HEK293 (cell line): Measurements from ENCODE around the gene PHF12.
"Not testable (repeated sequence)": the region's sequence is repeated elsewhere in the genome, so short reads cannot be mapped to it uniquely, and the experiment has no call there.

Experiments used
- CTCF ChIA-PET: fragments of 350-600 bp; formaldehyde crosslinking; extraction: SDS; loops from one replicate; lab custom pipeline; 2021; ENCODE audit warnings: antibody characterized with exemption; lab: Yijun Ruan, JAX
- POLR2A ChIA-PET: fragments of 300-600 bp; formaldehyde crosslinking; extraction: SDS; loops from one replicate; lab custom pipeline; 2020; ENCODE audit warnings: antibody characterized with exemption, inconsistent platforms; lab: Yijun Ruan, JAX
- H3K27ac ChIP-seq: fragments of 200-500 bp; sonication (Bioruptor generic); 2 replicates; pipeline ENCODE4 v1.5.1; 2014; ENCODE audit warnings: low read depth, low read length, control low read depth, inconsistent platforms; ENCODE audit errors: extremely low read depth
- H3K36me3 ChIP-seq, 2 experiments: fragments of 200-500 bp in 1 of 2; sonication (Bioruptor generic) in 1 of 2; 1 replicate in 1 of 2; 2 replicates in 1 of 2; pipeline ENCODE4 v1.5.1; 2014 to 2017; ENCODE audit warnings: inconsistent platforms in 2 of 2, low read length in 2 of 2; ENCODE audit not compliant: control insufficient read depth in 2 of 2, insufficient read depth in 1 of 2
- H3K4me1 ChIP-seq: fragments of 200-500 bp; sonication (Bioruptor generic); 2 replicates; pipeline ENCODE4 v1.5.1; 2014; ENCODE audit warnings: mild to moderate bottlenecking, low read length, inconsistent platforms; ENCODE audit not compliant: control insufficient read depth, insufficient read depth
- H3K4me3 ChIP-seq: 2 replicates; pipeline ENCODE4 v1.5.1; 2011; ENCODE audit warnings: low read depth, mild to moderate bottlenecking, control low read depth, low read length, moderate library complexity
- H3K9me3 ChIP-seq: fragments of 200-500 bp; sonication (Bioruptor generic); 2 replicates; pipeline ENCODE4 v1.5.1; 2014; ENCODE audit warnings: low read depth, low read length, inconsistent platforms; ENCODE audit not compliant: control insufficient read depth, insufficient read depth
- KLF8 ChIP-seq: fragments of 450-650 bp; formaldehyde crosslinking; IDR thresholded peaks from 2 replicates; pipeline ENCODE4 v1.5.1; 2016; ENCODE audit warnings: missing biosample characterization, missing genetic modification characterization
- PATZ1 ChIP-seq: fragments of 450-650 bp; formaldehyde crosslinking; IDR thresholded peaks from 2 replicates; pipeline ENCODE4 v1.5.1; 2016; ENCODE audit warnings: missing biosample characterization, missing genetic modification characterization
- PRDM1 ChIP-seq: fragments of 450-650 bp; formaldehyde crosslinking; IDR thresholded peaks from 2 replicates; pipeline ENCODE4; 2016; ENCODE audit warnings: missing biosample characterization, missing genetic modification characterization
- SALL2 ChIP-seq: fragments of 450-650 bp; formaldehyde crosslinking; IDR thresholded peaks from 2 replicates; pipeline ENCODE4 v1.5.0; 2017; ENCODE audit warnings: missing biosample characterization, mild to moderate bottlenecking, missing genetic modification characterization, borderline replicate concordance
- ZBTB20 ChIP-seq: fragments of 450-650 bp; formaldehyde crosslinking; IDR thresholded peaks from 2 replicates; pipeline ENCODE4 v1.5.1; 2016; ENCODE audit warnings: missing biosample characterization, missing genetic modification characterization
- ZNF248 ChIP-seq: fragments of 450-650 bp; formaldehyde crosslinking; IDR thresholded peaks from 2 replicates; pipeline ENCODE4 v1.5.1; 2017; ENCODE audit warnings: missing biosample characterization, missing genetic modification characterization
- ZNF366 ChIP-seq: fragments of 450-650 bp; formaldehyde crosslinking; conservative IDR thresholded peaks from 2 replicates; pipeline ENCODE4 v1.5.1; 2016; ENCODE audit warnings: missing biosample characterization, missing genetic modification characterization
- ZNF391 ChIP-seq: fragments of 450-650 bp; formaldehyde crosslinking; IDR thresholded peaks from 2 replicates; pipeline ENCODE4 v1.5.1; 2016; ENCODE audit warnings: low read depth, missing biosample characterization, missing genetic modification characterization, borderline replicate concordance
- ZNF394 ChIP-seq: fragments of 450-650 bp; formaldehyde crosslinking; IDR thresholded peaks from 2 replicates; pipeline ENCODE4 v1.5.1; 2016; ENCODE audit warnings: missing biosample characterization, missing genetic modification characterization, mild to moderate bottlenecking, moderate library complexity, borderline replicate concordance
- ZNF404 ChIP-seq: fragments of 450-650 bp; formaldehyde crosslinking; IDR thresholded peaks from 2 replicates; pipeline ENCODE4 v1.5.1; 2017; ENCODE audit warnings: missing biosample characterization, missing genetic modification characterization
- ZNF423 ChIP-seq: fragments of 450-650 bp; formaldehyde crosslinking; IDR thresholded peaks from 2 replicates; pipeline ENCODE4 v1.5.1; 2016; ENCODE audit warnings: missing biosample characterization, missing genetic modification characterization
- ZNF426 ChIP-seq: fragments of 450-650 bp; formaldehyde crosslinking; IDR thresholded peaks from 2 replicates; pipeline ENCODE4 v1.5.1; 2017; ENCODE audit warnings: missing biosample characterization, missing genetic modification characterization, mild to moderate bottlenecking, inconsistent platforms, moderate library complexity
- ZNF558 ChIP-seq: fragments of 450-650 bp; formaldehyde crosslinking; IDR thresholded peaks from 2 replicates; pipeline ENCODE4 v1.5.1; 2016; ENCODE audit warnings: missing biosample characterization, missing genetic modification characterization
- ZNF600 ChIP-seq: fragments of 450-650 bp; formaldehyde crosslinking; IDR thresholded peaks from 2 replicates; pipeline ENCODE4 v1.5.1; 2016; ENCODE audit warnings: missing biosample characterization, missing genetic modification characterization
- ZNF645 ChIP-seq: fragments of 450-650 bp; formaldehyde crosslinking; IDR thresholded peaks from 2 replicates; pipeline ENCODE4; 2016; ENCODE audit warnings: missing biosample characterization, missing genetic modification characterization
- ZNF701 ChIP-seq: fragments of 450-650 bp; formaldehyde crosslinking; IDR thresholded peaks from 2 replicates; pipeline ENCODE4 v1.5.1; 2016; ENCODE audit warnings: missing biosample characterization, missing genetic modification characterization
- ZSCAN30 ChIP-seq: fragments of 450-650 bp; IDR thresholded peaks from 2 replicates; pipeline ENCODE4 v1.5.1; 2018; ENCODE audit warnings: missing biosample characterization, mild to moderate bottlenecking, missing genetic modification characterization, moderate library complexity
- TF ChIP-seq, protein P1 (sequence below): fragments of 450-650 bp; formaldehyde crosslinking; IDR thresholded peaks from 2 replicates; pipeline ENCODE4 v1.5.1; 2017; ENCODE audit warnings: missing biosample characterization, mild to moderate bottlenecking, missing genetic modification characterization, moderate library complexity
- TF ChIP-seq, protein P2 (sequence below): fragments of 450-650 bp; formaldehyde crosslinking; IDR thresholded peaks from 2 replicates; pipeline ENCODE4 v1.5.1; 2016; ENCODE audit warnings: missing biosample characterization, missing genetic modification characterization

The PHF12 gene

GRCh38 chr17:28906276-28906675 is 45.0 kb downstream of the PHF12 start:
- TF ChIP-seq ZSCAN30 (tag by site-specific recombination) (no peak), ZNF426 (no peak)
- TF ChIP-seq, protein P1, sequence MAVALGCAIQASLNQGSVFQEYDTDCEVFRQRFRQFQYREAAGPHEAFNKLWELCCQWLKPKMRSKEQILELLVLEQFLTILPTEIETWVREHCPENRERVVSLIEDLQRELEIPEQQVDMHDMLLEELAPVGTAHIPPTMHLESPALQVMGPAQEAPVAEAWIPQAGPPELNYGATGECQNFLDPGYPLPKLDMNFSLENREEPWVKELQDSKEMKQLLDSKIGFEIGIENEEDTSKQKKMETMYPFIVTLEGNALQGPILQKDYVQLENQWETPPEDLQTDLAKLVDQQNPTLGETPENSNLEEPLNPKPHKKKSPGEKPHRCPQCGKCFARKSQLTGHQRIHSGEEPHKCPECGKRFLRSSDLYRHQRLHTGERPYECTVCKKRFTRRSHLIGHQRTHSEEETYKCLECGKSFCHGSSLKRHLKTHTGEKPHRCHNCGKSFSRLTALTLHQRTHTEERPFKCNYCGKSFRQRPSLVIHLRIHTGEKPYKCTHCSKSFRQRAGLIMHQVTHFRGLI (tag by site-specific recombination) = peak; percentile 73
- no peak overlapping the region for H3K4me3 ChIP-seq
- peaks cover 29 to 63% of the 10 kb centered on the region in 2 experiments for H3K36me3 ChIP-seq
- H3K4me1 ChIP-seq = no peaks in the 10 kb centered on the region
- H3K27ac ChIP-seq = no peak overlapping the region
- H3K9me3 ChIP-seq = no peaks in the 10 kb centered on the region
- CTCF ChIA-PET = interaction anchor here (0.6 to 18.6 kb wide), 7 partner anchors 10 to 731 kb away, joined by 3 to 142 read pairs (median 4); partner anchors contain the start of gene TLCD1
- POLR2A ChIA-PET = interaction anchor here (1.6 kb wide), 1 partner anchor 45 kb away, joined by 5 read pairs; the partner anchor contains the start of gene PHF12

DNA sequence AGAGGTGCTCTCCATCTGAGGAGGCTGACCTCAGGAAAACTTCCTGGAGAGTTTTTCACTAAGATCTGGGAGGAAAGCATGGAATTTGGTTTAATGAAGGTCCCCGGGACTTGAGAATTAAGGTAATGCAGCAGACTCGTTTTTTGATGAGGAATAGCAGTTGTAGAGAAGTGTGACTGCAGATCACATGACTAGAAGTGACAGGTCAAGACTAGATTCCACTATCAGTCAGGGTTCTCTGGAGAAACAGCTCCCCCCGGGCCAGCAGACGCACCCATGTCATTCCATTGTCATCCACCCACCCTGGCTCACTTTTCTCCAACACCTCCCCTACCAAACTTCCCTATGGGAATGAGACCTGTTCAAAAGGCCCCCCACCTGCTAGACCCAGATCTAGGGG is 46.5 kb downstream of the PHF12 start:
- ChIA-PET POLR2A (interaction anchor here (0.9 to 1.5 kb wide), 3 partner anchors 45 to 178 kb away, joined by 3 to 4 read pairs (median 3); partner anchors contain the start of gene TLCD1), CTCF (interaction anchor here (0.6 to 18.6 kb wide), 9 partner anchors 11 to 183 kb away, joined by 3 to 142 read pairs (median 5); partner anchors contain the start of genes NEK8 and TLCD1)
- Histone ChIP-seq H3K9me3 (no peaks in the 10 kb centered on the region), H3K36me3 (peaks cover 18 to 61% of the 10 kb centered on the region in 2 experiments), H3K4me1 (no peaks in the 10 kb centered on the region), H3K4me3 (no peak overlapping the region), H3K27ac (no peak overlapping the region)
- 0 out of 2 replicates have a peak, but pooled peaks have one; percentile 30 for TF ChIP-seq PRDM1
- TF ChIP-seq, protein P2, sequence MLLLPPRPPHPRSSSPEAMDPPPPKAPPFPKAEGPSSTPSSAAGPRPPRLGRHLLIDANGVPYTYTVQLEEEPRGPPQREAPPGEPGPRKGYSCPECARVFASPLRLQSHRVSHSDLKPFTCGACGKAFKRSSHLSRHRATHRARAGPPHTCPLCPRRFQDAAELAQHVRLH = no peak

- H3K27ac ChIP-seq, H3K4me1 ChIP-seq, H3K4me3 ChIP-seq, H3K9me3 ChIP-seq: not testable (repeated sequence)
- CTCF ChIA-PET = interaction anchor here (0.6 to 18.6 kb wide), 24 partner anchors 8 to 367 kb away, joined by 3 to 142 read pairs (median 5); partner anchors contain the start of genes NEK8, PHF12 and TLCD1
- TF ChIP-seq ZNF366 (tag by site-specific recombination) (peak; percentile 100), PRDM1 (peak; percentile 61), ZNF600 (tag by site-specific recombination) (0 out of 2 replicates have a peak, but pooled peaks have one; percentile 26), ZNF645 (peak; percentile 12; the same call in 1 of the 2 replicates)
- peaks cover 7 to 50% of the 10 kb centered on the region in 2 experiments; a peak in 2 of 3 replicates for H3K36me3 ChIP-seq
- POLR2A ChIA-PET = interaction anchor here (1.5 kb wide), 1 partner anchor 48 kb away, joined by 3 read pairs; no protein-coding TSS in a partner anchor
These were observed 47.8 kb downstream of the PHF12 start for GRCh38 chr17:28903546-28903841.

DNA sequence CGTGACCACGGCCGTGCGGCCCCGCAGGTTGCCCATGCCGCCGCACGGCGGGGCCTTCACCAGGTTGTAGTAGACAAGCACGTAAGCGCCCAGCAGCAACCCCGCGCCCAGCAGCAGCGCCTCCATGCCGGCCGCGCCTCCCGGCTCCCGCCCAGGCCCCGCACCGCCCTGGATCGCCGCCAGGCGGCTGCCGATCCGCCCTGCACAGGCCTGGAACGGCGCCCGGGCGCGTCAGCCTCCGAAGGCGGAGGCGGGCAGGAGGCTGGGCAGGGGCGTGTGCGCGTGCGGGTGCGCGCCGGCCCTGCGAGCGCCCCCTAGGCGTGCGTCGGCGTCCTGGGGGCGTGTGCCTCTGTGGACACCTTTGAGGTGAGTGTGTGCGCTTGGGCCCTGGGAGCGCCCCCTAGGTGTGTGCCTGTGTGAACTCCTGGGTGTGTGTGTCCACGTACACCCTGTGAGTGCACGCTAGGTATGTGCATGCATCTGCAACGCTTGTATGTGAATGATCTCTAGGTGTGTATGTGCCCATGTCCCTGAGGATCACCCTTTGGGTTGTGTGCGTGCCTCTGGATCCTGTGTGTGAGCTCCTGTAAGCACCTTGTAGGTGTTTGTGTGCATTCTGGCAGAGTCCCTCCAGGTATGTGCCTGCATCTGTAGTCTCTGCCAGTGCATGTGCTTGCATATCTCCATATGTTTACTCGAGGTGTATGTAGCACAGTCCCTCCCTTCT is 48.3 kb downstream of the PHF12 start, which contains the start of gene DHRS13:
Gene DHRS13 (minus strand): TSS at position 261 of the 727 bp plus-strand sequence. CDS start 135 bp downstream, at position 126.
- H3K4me3 ChIP-seq = peak within 1 kb of the TSS; percentile 65
- CTCF ChIA-PET = interaction anchor here (0.6 to 18.6 kb wide), 28 partner anchors 9 to 276 kb away, joined by 3 to 142 read pairs (median 5); partner anchors contain the start of genes NEK8, PHF12 and TLCD1
- peaks cover 1% of the 10 kb centered on the region; the same call in 1 of the 2 replicates for H3K4me1 ChIP-seq
- peak within 1 kb of the TSS; percentile 77 for H3K27ac ChIP-seq
- H3K36me3 ChIP-seq = peaks cover 3 to 45% of the 10 kb centered on the region in 2 experiments; a peak in 1 of 3 replicates
- POLR2A ChIA-PET = interaction anchor here (0.6 to 2.1 kb wide), 7 partner anchors 46 to 178 kb away, joined by 3 to 9 read pairs (median 4); partner anchors contain the start of genes FAM222B, PHF12 and TLCD1
- no peaks in the 10 kb centered on the region for H3K9me3 ChIP-seq
- peak; percentile 74 for TF ChIP-seq ZBTB20 (tag by site-specific recombination)
- TF ChIP-seq ZNF404 = no peak
- TF ChIP-seq ZNF701 (tag by site-specific recombination) = no peak
- TF ChIP-seq ZNF423 (tag by site-specific recombination) = peak; percentile 38; the same call in 1 of the 2 replicates
- peak; percentile 90 for TF ChIP-seq PATZ1 (tag by site-specific recombination)
- TF ChIP-seq SALL2 (tag by site-specific recombination) = no peak
- peak; percentile 81 for TF ChIP-seq KLF8 (tag by site-specific recombination)
- TF ChIP-seq ZNF394 (tag by site-specific recombination) = no peak; the same call in 1 of the 2 replicates
- no peak for TF ChIP-seq ZNF248 (tag by site-specific recombination)
- no peak for TF ChIP-seq ZNF558 (tag by site-specific recombination)
- peak; percentile 33; the same call in 1 of the 2 replicates for TF ChIP-seq ZNF391
